Renal cortical epithelial cell (primary cell): ENCODE data around the gene TEKT4. TPM values are rescaled to one million over a fixed set of nuclear protein-coding genes. Genes with fewer than 3 reads are reported as not detected.
"Not testable (repeated sequence)": the region's sequence is repeated elsewhere in the genome, so short reads cannot be mapped to it uniquely, and the experiment has no call there.

Experiments used
- DNase-seq: peaks from one replicate; pipeline ENCODE4 v3.0.0-alpha.2; 2011; ENCODE audit warnings: low read depth
- total RNA-seq: library from RNA; depleted of rRNA; stranded (reverse); fragments of >200 nt; gene quantifications from 2 replicates; pipeline ENCODE4 v1.2.3, GENCODE V29; 2014

Gene TEKT4, protein sequence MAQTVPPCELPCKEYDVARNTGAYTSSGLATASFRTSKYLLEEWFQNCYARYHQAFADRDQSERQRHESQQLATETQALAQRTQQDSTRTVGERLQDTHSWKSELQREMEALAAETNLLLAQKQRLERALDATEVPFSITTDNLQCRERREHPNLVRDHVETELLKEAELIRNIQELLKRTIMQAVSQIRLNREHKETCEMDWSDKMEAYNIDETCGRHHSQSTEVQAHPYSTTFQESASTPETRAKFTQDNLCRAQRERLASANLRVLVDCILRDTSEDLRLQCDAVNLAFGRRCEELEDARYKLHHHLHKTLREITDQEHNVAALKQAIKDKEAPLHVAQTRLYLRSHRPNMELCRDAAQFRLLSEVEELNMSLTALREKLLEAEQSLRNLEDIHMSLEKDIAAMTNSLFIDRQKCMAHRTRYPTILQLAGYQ
- 0.10 TPM in 1 of 2 replicates, not detected in the other for total RNA-seq

DNA sequence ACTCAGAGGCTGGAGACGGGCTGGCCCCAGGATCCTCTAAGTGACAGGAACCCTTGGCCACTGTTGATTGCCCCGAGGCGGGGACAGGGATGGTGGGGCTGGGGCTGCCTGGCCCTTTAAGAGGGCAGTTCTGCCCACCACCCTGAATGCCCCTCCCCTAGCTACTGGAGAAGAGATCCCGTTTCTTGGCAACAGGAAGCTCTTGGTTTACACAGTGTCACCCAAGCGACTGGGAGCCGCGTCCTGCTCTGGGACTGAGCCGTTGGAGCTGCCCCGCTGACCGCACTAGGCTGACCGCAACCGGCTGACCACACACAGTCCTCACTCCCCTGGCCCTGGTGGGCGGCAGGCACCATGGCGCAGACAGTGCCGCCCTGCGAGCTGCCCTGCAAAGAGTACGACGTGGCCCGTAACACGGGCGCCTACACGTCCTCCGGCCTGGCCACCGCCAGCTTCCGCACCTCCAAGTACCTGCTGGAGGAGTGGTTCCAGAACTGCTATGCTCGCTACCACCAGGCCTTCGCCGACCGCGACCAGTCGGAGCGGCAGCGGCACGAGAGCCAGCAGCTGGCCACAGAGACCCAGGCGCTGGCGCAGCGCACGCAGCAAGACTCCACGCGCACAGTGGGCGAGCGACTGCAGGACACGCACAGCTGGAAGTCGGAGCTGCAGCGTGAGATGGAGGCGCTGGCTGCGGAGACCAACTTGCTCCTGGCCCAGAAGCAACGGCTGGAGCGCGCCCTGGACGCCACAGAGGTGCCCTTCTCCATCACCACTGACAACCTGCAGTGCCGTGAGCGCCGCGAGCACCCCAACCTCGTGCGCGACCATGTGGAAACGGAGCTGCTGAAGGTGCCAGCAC lies at the start of gene TEKT4:
Gene TEKT4, plus strand, starts transcription at position 205 of the 862 bp plus-strand sequence. Its CDS starts 150 bp downstream, at position 355.
- DNase-seq, result peak; percentile 51

DNA sequence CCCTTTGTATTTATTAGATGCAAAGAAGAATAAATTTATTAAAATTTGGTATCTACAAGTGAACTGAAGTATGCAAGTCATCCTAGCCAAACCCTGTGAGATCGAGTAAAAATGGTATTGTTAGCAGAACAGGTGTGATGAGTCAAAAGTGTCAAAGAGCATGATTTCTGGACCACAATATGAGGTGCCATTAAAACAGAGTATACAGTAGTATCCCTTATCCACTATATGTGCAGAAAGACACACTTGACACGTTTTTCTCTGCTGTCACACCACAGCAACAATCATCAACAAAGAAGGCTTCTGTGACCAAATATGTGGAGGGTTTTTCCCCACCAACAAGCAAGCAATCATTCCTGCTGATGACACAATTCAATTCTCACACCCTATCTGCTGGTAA lies 32.0 kb upstream of the TEKT4 start:
- DNase-seq, result not testable (repeated sequence)

DNA sequence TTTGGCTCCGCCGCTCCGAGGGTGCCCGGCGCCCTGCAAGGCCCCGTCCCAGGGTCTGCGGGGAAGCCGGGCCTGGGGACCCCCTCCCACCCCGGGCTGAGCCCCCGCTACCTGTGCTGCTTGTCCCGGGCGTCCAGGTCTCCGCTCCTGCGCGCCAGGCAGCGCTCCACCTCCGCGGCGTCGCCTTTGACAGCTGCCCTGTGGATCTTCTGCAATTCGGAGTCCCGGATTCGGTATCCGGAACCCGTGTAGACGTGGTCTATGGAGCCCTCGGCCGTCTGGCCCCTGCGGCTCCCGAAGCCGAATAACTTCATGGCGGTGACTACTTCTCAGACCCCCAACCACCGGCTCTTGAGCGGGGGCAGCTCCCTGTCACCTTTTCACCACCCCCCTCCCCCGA lies 14.4 kb upstream of the TEKT4 start:
- DNase-seq, result not testable (repeated sequence)

DNA sequence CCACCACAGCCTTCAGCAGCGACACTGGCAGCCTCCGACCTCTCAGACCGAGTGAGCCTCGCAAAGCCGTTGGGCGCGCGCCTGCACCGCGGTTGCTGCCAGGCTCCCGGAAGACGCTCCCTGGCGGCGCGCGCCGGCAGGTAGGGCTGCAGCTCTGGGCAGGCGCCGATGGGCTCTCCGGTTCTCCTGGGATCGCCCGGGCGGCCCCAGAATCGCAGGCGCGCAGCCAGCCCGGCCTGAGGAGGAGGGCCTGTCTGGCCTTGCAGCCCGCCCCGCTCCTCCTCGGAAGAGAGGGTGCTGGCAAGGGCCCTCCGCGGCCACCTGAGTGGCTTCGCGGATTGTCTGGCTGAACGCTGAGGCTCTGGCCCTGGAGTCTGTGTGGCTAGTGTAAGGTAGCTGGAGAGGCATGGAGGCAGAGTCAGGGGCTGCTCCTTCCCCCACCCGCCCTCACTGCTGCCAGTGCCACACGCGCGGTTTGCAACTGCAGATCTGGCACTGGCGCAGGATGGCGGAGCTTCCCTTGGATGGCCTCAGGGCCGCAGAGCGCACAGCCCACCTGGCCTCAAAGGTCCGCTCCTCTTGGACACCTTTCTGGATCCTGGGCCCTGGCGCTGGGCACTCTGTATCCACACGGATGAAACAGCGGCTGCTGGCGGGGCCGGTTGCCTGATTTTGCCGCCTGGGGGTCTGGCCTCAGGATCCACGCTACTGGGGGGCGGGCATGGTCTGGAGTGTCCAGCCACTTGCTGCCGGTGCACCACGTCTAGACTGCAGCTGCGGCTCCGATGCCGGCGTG lies 13.7 kb upstream of the TEKT4 start:
- DNase-seq, result not testable (repeated sequence)

DNA sequence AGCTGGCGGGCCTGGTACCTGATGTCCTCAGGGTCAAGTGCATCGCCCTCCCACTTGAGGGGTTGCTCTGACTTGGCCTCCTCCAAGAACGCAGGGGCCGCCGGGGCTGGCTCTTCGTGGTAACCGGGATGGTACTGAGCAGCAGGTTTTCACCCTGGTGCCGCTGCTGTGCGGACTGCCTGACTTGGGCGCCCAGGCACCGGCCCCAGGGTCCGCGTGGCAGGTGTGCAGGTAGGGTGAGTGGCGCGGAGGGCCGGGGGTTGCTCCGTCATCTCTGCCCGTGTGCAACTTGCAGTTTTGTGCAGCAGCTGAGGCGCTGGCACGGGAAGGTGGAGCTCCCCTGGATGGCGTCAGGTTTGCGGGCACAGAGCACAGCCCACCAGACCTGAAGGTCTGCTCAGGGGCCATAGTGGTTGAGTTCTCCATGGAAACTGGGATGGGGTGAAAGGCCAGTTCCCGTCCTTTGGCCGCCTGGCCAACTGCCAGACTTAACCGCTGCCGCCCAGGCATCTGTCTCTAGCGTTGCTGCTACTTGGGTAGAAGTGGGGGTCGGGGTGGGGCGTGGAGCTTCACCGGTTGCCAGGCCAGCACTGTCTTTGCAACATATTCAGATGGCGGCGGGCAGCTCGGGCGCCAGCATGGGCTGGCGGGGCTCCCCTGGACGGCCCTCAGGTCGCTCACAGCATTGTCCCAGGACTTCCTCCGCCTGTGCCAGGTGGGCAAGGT lies 12.9 kb upstream of the TEKT4 start:
- not testable (repeated sequence) for DNase-seq

DNA sequence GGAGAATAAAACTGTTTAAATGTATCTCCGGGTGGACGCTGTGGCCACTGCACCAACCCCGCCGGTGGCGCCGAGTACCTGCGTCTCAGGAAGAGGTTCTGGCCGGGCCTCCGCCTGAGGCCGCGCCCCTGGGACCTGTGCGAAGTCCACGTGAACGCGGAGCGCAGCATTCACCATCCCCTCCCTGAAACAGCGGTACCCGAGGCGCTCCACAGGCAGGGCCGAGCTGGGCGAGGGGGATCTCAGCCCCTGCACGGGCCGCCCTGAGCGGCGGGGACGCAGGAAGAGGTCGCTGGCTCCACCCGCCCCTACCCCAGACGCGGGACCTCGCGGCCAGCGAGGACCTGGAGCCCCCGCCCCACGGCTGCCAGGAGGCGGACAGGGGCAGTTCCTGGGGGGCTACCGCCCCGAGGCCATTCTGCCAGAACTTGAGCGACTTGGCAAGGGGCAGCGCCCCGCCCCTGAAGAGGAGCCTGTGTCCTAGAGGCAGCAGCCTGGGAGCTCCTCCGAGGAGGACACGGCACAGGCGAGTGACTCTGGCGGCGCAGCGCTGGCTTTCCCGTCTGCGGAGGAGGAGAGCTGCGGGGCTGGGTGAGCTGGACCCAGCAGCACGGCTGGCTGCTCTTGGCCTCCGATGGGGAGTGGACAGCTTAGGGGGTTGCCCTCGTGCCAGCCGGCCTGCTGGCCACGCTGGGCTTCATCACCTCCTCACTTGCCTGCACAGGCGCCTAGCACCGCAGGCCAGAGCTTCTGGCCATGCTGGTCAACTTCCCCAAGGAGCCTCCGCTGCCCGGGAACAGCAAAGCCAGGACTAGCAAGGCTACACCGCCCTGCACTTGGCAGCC lies 9.7 kb upstream of the TEKT4 start:
- no peak for DNase-seq

DNA sequence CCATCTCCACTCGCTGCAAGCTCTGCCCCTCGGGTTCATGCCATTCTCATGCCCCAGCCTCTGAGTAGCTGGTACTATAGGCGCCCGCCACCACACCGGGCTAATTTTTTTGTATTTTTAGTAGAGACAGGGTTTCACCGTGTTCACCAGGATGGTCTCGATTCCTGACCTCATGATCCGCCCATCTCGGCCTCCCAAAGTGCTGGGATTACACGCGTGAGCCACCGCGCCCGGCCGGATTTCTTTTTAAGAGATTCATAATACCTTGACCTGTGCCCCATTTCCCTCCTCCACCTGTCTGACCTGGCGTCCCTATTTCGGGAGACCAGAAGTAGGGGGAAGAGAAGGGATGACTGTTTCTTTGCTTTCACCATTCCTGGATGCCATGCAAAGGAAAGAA lies 8.3 kb upstream of the TEKT4 start:
- not testable (repeated sequence) for DNase-seq

DNA sequence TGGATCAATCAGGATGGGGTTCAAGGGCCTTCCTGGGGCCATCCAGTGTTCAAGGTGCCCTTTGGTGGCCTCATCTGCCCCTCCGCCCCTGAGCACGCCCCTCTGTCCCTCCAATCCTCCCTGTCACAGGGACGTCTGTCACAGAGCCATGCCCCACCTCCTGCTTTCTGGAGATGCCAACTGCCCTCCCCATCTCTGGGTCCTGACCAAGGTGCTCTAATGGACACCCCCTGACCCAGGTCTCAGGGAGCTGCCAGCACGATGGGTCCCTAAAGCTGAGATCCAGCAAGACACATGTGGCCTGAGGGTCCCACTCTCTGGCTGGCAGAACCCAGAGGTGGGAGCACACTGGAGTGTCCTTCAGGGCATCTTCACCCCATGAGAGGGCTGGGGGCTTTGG lies 2.1 kb upstream of the TEKT4 start:
- DNase-seq, result no peak

DNA sequence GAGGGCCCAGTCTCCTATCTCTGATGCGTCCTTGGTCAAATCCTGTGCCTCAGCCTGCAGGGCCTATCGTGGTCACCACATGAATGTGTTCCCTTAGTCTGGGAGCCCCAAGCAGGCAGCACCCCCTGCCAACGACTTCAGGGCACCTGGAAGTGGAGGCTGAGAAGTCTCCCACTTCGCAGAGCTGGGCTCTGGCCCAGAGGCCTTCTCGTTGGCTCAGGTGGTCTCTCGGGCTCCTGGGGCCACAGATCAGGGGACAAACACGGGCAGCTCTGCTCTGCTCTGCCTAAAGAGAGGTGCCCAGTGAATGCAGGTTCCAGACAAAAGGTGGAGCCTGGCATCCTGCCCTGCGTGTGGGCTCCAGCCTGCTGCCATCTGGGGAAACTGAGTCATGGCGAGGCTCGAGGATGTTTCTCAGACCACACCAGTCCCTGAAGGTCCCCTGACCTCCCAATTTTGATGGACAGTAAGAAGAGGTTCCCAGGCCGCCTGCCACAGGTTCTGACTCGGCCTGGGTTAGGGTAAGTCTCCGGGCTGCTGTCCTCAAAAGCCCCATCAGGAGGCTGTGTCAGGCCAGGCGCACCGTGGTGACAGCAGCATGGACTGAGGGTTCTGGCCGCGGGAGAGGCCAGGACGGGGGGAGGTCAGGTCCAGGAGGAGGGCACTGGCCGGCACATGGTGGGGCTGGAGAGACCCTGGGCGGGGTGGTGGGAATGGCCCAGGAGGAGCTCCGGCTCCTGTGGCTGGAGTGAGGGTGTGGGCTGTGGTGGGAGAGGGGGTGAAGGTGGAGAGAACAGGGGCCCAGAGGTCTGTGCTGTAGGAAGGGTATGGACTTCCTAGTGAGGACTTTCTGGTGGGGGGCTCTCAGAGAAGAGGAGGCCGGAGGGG lies 1.4 kb upstream of the TEKT4 start:
- no peak for DNase-seq

DNA sequence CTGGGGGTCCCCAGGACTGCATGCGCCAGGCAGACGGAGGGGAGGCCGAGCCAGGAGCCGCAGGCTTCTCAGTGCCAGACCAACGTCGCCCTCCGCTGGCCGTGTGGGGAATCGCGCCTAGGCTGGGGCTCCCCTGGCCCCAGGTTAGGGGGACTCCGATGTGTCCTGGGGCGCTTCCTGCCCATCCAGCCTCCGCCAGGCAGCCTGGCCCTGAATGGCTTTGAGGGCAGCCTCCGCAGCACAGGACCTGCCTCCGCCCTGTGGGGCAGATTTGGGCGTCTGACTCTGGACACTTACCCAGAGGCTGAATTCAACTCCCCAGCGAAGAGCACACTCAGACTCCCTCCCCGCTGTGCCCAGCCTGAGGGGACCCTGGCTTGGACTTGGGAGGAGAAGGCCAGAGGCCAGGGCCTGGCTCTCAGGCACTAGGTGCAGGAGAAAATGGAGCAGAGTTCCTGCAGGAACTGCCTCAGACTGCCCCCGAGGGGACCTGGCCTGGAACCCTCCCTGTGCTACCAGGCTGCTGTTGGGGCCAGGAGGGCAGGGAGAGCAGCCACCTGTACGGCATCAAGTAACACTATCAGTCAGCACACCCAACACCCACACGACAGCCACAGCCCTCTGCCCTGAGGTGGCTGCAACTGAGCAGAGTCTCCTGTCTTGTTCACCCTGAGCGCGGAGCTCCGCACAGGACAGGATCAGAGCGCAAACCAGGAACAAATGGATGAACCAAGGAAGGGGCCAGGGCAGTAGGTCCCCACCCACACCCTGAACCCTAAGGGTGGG lies 597 bp upstream of the TEKT4 start:
- DNase-seq, result no peak

DNA sequence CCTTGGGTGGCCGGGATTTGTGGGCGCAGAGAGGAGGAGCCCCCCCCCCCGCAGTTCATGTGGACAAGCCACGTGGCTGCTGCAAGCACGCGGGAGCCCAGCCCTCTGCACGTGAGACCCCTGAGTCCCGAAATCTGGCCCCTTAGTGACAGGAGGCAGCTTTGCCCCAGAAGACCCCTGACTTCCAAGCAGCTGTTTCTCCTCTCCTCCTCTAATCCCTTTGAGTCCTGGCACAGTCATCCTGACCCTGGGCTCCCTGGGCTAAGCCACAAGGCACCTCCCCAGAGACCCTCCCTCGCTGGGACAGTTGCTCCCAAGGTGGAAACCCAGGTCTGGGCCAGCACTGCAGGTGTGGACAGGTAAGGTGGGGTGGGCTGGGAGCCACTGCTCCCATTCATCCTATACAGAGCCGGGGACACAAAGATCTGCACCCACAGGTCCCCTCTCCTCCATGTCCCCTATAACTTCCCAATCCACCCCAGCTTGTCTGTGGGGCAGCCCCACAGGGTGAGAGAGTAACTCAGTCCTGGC lies 923 bp downstream of the TEKT4 start:
- DNase-seq, result no peak

DNA sequence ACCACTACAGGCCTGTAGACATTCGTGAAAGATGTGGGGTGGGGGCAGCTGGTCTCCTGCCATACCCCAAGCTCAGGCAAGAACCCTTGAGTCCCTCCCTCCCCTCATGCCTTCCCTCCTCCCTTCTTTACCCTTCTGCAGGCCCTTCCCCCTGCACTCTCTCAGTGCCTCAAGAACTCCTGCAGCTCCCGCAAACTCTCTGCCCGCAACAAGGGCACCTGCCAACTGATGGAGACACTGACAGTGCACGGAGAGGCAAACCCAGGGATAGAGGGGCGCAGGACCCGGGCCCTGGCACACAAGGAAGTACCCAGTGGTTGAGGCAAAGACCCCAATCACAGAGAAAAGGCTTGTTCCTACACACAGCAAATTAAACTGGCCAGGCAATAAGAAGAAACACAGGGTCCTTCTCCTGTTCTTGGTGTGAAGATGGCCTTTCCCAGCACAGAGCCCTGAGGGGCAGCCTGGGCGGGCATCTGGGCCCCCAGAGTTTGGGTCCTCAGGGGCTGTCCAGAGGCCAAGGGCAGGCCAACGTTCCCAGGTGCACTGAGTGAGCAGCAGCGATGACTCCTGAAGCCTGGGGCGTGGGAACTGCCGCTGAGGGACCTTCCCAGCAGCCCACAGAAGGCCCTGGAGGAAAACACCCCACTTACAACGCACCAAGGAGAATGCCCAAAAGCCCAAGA lies 1.6 kb downstream of the TEKT4 start:
- DNase-seq, result no peak

DNA sequence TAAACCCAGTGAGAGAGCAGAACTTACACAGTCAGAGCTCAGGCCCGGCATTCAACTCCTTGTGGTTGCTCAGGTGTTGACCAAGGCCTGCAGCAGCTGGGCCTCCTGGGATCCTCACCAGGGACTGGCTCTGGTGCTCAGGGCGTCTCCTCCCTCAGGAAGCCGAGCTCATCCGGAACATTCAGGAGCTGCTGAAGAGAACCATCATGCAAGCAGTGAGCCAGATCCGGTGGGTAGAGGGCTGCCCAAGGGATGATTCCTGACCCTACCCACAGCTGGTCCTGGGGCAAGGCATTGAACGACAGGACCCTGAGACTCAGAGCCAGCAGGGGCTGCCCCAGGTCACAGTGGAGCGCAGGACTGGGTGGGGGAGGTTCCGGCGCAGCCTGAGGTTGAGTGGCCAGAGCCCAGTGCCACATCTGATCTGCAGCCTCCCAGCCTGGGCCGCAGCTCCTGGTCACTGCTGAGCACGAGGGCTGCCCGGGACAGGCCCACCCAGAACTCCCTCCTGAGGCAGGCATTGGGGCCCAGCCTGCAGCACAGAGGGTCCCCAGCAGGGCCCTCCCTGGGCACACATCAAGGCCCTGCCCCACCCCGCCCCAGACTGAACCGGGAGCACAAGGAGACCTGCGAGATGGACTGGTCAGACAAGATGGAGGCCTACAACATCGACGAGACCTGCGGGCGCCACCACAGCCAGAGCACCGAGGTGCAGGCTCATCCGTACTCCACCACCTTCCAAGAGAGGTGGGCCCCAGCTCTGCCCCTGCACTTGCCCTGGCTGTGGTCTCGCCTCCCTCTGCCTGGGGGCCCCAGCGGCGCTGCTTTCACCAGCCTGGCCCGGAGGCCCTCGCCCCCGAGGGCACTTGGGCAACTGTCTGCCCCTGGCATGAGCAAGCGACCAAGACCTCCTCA lies 2.4 kb downstream of the TEKT4 start:
- DNase-seq, result no peak

DNA sequence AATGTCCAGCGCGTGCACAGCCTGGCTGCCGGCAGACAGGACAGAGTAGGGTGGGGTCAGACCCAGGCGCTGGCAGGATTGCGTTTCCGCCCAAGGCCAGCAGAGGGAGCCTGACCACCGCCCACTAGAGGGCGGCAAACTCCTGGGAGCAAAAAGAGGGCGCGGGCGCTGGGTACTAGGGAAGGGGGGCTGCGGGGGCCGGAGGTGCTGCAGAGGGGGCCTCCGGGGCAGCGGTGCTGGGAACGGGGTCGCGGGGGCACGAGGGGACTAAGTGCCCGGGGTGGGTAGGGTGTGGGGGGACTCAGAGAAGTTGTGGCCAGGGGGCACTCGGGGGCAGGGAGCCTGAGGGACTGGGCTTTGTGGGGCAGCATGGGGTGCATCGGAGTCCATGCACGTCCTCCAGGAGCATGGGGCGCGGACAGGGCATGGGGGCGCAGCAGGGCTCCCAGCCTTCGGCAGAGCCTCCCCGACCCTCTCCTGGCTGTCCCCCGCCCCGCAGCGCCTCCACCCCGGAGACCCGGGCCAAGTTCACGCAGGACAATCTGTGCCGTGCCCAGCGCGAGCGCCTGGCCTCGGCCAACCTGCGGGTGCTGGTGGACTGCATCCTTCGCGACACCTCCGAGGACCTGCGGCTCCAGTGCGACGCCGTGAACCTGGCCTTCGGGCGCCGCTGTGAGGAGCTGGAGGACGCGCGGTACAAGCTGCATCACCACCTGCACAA lies 3.2 kb downstream of the TEKT4 start:
- DNase-seq, result no peak

DNA sequence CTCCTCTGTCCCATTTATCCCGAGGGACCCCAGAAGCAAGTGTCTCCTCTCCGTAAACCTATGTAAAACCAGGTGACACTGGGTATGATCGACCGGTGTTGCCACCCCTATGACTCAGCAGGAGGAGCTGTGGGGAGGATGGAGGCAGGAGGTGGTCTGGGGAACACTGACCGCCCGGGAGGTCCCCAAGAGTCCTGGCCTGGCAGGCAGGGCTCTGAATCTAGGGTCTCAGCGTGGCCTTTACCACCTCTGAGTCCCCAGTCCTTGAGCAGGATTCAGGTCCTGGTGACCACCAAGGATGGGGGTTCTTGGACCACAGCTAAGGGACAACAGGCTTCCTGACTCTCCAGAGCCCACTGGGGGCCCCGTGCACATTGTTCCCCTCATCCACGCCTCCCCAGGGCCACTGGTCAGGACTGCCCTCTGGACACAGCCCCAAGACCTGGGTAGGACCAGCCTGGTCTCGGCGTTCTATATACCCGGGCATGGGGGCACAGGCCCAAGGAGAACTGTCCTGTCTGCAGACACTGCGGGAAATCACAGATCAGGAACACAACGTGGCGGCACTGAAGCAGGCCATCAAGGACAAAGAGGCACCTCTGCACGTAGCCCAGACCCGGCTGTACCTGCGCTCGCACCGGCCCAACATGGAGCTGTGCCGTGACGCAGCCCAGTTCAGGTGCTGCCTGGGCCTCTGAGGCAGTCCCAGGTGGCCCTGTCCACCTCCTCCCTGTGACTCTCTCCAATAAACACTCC lies 4.0 kb downstream of the TEKT4 start:
- no peak for DNase-seq
